ENCODE data around the gene STXBP6. TPM values are rescaled to one million over a fixed set of nuclear protein-coding genes. Genes with fewer than 3 reads are reported as not detected.

The STXBP6 gene
- total and polyA plus RNA-seq, 2 of the 13 experiments (the other 11 are each of a cell fraction or from before 2014, with no cell fraction given), result 35.3 to 42.8 TPM

- TF ChIP-seq, protein P1, sequence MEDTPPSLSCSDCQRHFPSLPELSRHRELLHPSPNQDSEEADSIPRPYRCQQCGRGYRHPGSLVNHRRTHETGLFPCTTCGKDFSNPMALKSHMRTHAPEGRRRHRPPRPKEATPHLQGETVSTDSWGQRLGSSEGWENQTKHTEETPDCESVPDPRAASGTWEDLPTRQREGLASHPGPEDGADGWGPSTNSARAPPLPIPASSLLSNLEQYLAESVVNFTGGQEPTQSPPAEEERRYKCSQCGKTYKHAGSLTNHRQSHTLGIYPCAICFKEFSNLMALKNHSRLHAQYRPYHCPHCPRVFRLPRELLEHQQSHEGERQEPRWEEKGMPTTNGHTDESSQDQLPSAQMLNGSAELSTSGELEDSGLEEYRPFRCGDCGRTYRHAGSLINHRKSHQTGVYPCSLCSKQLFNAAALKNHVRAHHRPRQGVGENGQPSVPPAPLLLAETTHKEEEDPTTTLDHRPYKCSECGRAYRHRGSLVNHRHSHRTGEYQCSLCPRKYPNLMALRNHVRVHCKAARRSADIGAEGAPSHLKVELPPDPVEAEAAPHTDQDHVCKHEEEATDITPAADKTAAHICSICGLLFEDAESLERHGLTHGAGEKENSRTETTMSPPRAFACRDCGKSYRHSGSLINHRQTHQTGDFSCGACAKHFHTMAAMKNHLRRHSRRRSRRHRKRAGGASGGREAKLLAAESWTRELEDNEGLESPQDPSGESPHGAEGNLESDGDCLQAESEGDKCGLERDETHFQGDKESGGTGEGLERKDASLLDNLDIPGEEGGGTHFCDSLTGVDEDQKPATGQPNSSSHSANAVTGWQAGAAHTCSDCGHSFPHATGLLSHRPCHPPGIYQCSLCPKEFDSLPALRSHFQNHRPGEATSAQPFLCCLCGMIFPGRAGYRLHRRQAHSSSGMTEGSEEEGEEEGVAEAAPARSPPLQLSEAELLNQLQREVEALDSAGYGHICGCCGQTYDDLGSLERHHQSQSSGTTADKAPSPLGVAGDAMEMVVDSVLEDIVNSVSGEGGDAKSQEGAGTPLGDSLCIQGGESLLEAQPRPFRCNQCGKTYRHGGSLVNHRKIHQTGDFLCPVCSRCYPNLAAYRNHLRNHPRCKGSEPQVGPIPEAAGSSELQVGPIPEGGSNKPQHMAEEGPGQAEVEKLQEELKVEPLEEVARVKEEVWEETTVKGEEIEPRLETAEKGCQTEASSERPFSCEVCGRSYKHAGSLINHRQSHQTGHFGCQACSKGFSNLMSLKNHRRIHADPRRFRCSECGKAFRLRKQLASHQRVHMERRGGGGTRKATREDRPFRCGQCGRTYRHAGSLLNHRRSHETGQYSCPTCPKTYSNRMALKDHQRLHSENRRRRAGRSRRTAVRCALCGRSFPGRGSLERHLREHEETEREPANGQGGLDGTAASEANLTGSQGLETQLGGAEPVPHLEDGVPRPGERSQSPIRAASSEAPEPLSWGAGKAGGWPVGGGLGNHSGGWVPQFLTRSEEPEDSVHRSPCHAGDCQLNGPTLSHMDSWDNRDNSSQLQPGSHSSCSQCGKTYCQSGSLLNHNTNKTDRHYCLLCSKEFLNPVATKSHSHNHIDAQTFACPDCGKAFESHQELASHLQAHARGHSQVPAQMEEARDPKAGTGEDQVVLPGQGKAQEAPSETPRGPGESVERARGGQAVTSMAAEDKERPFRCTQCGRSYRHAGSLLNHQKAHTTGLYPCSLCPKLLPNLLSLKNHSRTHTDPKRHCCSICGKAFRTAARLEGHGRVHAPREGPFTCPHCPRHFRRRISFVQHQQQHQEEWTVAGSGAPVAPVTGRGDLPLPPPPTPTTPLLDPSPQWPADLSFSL (CRISPR knock-in tag; IDR thresholded peaks at IDR 0.05), result 0 out of 2 replicates have a peak, but pooled peaks have one; percentile 21
- TF ChIP-seq ZNF891 (CRISPR knock-in tag; IDR thresholded peaks at IDR 0.05), result no peak
- TF ChIP-seq RAD21 (CRISPR knock-in tag; IDR thresholded peaks at IDR 0.05), result no peak
- TF ChIP-seq, protein P2, sequence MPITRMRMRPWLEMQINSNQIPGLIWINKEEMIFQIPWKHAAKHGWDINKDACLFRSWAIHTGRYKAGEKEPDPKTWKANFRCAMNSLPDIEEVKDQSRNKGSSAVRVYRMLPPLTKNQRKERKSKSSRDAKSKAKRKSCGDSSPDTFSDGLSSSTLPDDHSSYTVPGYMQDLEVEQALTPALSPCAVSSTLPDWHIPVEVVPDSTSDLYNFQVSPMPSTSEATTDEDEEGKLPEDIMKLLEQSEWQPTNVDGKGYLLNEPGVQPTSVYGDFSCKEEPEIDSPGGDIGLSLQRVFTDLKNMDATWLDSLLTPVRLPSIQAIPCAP (CRISPR knock-in tag; IDR thresholded peaks at IDR 0.05; ENCODE audit: low read depth), result no peak
- TF ChIP-seq, protein P3, sequence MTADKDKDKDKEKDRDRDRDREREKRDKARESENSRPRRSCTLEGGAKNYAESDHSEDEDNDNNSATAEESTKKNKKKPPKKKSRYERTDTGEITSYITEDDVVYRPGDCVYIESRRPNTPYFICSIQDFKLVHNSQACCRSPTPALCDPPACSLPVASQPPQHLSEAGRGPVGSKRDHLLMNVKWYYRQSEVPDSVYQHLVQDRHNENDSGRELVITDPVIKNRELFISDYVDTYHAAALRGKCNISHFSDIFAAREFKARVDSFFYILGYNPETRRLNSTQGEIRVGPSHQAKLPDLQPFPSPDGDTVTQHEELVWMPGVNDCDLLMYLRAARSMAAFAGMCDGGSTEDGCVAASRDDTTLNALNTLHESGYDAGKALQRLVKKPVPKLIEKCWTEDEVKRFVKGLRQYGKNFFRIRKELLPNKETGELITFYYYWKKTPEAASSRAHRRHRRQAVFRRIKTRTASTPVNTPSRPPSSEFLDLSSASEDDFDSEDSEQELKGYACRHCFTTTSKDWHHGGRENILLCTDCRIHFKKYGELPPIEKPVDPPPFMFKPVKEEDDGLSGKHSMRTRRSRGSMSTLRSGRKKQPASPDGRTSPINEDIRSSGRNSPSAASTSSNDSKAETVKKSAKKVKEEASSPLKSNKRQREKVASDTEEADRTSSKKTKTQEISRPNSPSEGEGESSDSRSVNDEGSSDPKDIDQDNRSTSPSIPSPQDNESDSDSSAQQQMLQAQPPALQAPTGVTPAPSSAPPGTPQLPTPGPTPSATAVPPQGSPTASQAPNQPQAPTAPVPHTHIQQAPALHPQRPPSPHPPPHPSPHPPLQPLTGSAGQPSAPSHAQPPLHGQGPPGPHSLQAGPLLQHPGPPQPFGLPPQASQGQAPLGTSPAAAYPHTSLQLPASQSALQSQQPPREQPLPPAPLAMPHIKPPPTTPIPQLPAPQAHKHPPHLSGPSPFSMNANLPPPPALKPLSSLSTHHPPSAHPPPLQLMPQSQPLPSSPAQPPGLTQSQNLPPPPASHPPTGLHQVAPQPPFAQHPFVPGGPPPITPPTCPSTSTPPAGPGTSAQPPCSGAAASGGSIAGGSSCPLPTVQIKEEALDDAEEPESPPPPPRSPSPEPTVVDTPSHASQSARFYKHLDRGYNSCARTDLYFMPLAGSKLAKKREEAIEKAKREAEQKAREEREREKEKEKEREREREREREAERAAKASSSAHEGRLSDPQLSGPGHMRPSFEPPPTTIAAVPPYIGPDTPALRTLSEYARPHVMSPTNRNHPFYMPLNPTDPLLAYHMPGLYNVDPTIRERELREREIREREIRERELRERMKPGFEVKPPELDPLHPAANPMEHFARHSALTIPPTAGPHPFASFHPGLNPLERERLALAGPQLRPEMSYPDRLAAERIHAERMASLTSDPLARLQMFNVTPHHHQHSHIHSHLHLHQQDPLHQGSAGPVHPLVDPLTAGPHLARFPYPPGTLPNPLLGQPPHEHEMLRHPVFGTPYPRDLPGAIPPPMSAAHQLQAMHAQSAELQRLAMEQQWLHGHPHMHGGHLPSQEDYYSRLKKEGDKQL (CRISPR knock-in tag; IDR thresholded peaks at IDR 0.05; ENCODE audit: low read depth), result no peak
- peak; percentile 47; the same call in 1 of the 2 replicates for TF ChIP-seq ARID3A (IDR thresholded peaks at IDR 0.05; ENCODE audit: low read depth, low read length)
- TF ChIP-seq ZFP90 (CRISPR knock-in tag; IDR thresholded peaks at IDR 0.05; ENCODE audit: borderline replicate concordance), result no peak
- no peak for TF ChIP-seq KAT7 (CRISPR knock-in tag; IDR thresholded peaks at IDR 0.05; ENCODE audit: borderline replicate concordance)
- peak; percentile 85; the same call in 1 of the 2 replicates for TF ChIP-seq WIZ (CRISPR knock-in tag; IDR thresholded peaks at IDR 0.05)
- TF ChIP-seq RBM39 (IDR thresholded peaks at IDR 0.05; ENCODE audit: low read depth, low read length, poor library complexity, severe bottlenecking), result no peak
- TF ChIP-seq YEATS2 (CRISPR knock-in tag; IDR thresholded peaks at IDR 0.05; ENCODE audit: borderline replicate concordance), result no peak
- TF ChIP-seq ZNF484 (CRISPR knock-in tag; IDR thresholded peaks at IDR 0.05; ENCODE audit: borderline replicate concordance, low read depth), result no peak
- TF ChIP-seq ZNF850 (CRISPR knock-in tag; conservative IDR thresholded peaks at IDR 0.05), result no peak
- peak; percentile 71 for TF ChIP-seq ZMYM4 (CRISPR knock-in tag; IDR thresholded peaks at IDR 0.05)
- TF ChIP-seq KMT2A (CRISPR knock-in tag; IDR thresholded peaks at IDR 0.05), result no peak
These were observed 236.1 kb downstream of the STXBP6 start (continued) for GRCh38 chr14:24813819-24814259.

Measured in HepG2 (cell line).